Upper lobe of left lung (tissue), 6 donors: ENCODE measurements around the gene STK4. TPM values are rescaled to one million over a fixed set of nuclear protein-coding genes. Genes with fewer than 3 reads are reported as not detected.

Source experiments
- ATAC-seq, 2 donors: fragments of 200-7000 bp; cut with Tn5 transposase; one replicate each; pipeline ENCODE4 v1.9.1; 2022; ENCODE audit warnings: mild to moderate bottlenecking in 2 of 2, moderate library complexity in 2 of 2; ENCODE audit not compliant: low FRiP score in 2 of 2
- DNase-seq, 2 donors: peaks; one replicate each; pipeline ENCODE4 v3.0.0-alpha.2; 2019 to 2020
- H3K27ac ChIP-seq, 4 donors: fragments of 200-600 bp; sonication (generic); one replicate each; pipeline ENCODE4 v1.5.1; 2016 to 2019
- H3K27me3 ChIP-seq, 4 donors: fragments of 200-600 bp; sonication (generic); one replicate each; pipeline ENCODE4 v1.5.1; 2017 to 2019
- H3K36me3 ChIP-seq, 4 donors: fragments of 200-600 bp; sonication (generic); one replicate each; pipeline ENCODE4 v1.5.1; 2016 to 2019
- H3K4me1 ChIP-seq, 4 donors: fragments of 200-600 bp; sonication (generic); one replicate each; pipeline ENCODE4 v1.5.1; 2018 to 2019
- H3K4me3 ChIP-seq, 4 donors: fragments of 200-600 bp; sonication (generic); one replicate each; pipeline ENCODE4 v1.5.1; 2017 to 2019; ENCODE audit warnings: mild to moderate bottlenecking in 2 of 4, moderate library complexity in 1 of 4
- H3K9me3 ChIP-seq, 4 donors: fragments of 200-600 bp; sonication (generic); one replicate each; pipeline ENCODE4 v1.5.1; 2018 to 2019
- CTCF ChIP-seq, 6 experiments: fragments of 450-650 bp in 4 of 6; fragments of 200-600 bp in 2 of 6; sonication (generic) in 2 of 6; IDR thresholded peaks; one replicate each; pipeline ENCODE4 v1.5.1; 2016 to 2019; ENCODE audit warnings: antibody characterized with exemption in 6 of 6
- EP300 ChIP-seq, 4 donors: sonication (generic); formaldehyde crosslinking; IDR thresholded peaks; one replicate each; pipeline ENCODE4 v1.5.1; 2017; ENCODE audit warnings: antibody characterized with exemption in 4 of 4, control low read depth in 2 of 4
- POLR2A ChIP-seq, 4 donors: fragments of 450-650 bp; IDR thresholded peaks; one replicate each; pipeline ENCODE4 v1.5.1; 2016 to 2017; ENCODE audit warnings: antibody characterized with exemption in 4 of 4, mild to moderate bottlenecking in 2 of 4
- POLR2AphosphoS5 ChIP-seq, 2 donors: sonication (generic); formaldehyde crosslinking; IDR thresholded peaks; one replicate each; pipeline ENCODE4 v1.5.1; 2017; ENCODE audit warnings: antibody characterized with exemption in 2 of 2
- WGBS, 2 donors: methylation state at CpG; one replicate each; pipeline ENCODE4 v1.1.5; 2017 to 2018; 5-methylcytosine and 5-hydroxymethylcytosine counted together
- total RNA-seq, 6 donors: library from RNA; depleted of rRNA in 4 of 6; stranded (reverse); fragments of >200 nt in 4 of 6; gene quantifications; one replicate each; pipeline versions ENCODE4 v1.1.0 to v1.2.1, GENCODE V29; 2016 to 2021
- donor health status: DM: no; HTN: no; CAD: no; lungs with moderate emphysema.
- donor health status: DM: no; HTN: yes; CAD: no; lungs with severe emphysema.

Gene STK4
- total RNA-seq, 6 donors from 2014 or later = 31.0 to 76.1 (median 44.1) TPM

- Histone ChIP-seq H3K27ac (peak within 1 kb of the TSS; percentile 76 to 85 (median 84)), H3K27me3 (no peaks in the 10 kb centered on the region), H3K36me3 (peaks cover 0 to 14% (median 10%) of the 10 kb centered on the region in 4 donors), H3K4me1 (peaks cover 14 to 20% (median 15%) of the 10 kb centered on the region in 4 donors), H3K4me3 (peak within 1 kb of the TSS; percentile 71 to 94 (median 76)), H3K9me3 (no peaks in the 10 kb centered on the region)
- WGBS, 2 donors = 0% methylated on average over 25 to 26 of the region's 60 CpGs
- ATAC-seq = peak; percentile 95 to 99
- peak; percentile 98 to 99 for DNase-seq
- peak; percentile 70 to 91 for TF ChIP-seq POLR2AphosphoS5 (IDR thresholded peaks at IDR 0.05)
- TF ChIP-seq POLR2A (IDR thresholded peaks at IDR 0.05) = peak in 2 of 4 donors; percentile 83 to 84
- TF ChIP-seq CTCF (IDR thresholded peaks at IDR 0.05) = peak in 2 of 6 experiments; percentile 11 to 36
- TF ChIP-seq EP300 (IDR thresholded peaks at IDR 0.05) = no peak
Measured at GRCh38 chr20:44960103-44960852, 6.0 kb upstream of the STK4 start, which contains the start of gene TOMM34. Gene TOMM34 (minus strand): TSS chr20:44960397. CDS start chr20:44960333, 64 bp downstream.

- 66% methylated on average over 4 of the region's 4 CpGs for WGBS, 2 donors
- TF ChIP-seq POLR2AphosphoS5 (IDR thresholded peaks at IDR 0.05) (no peak), POLR2A (IDR thresholded peaks at IDR 0.05) (no peak), CTCF (IDR thresholded peaks at IDR 0.05) (no peak), EP300 (IDR thresholded peaks at IDR 0.05) (no peak)
- no peaks in the 10 kb centered on the region for H3K27me3 ChIP-seq
- ATAC-seq (no peak), DNase-seq (no peak)
- no peak overlapping the region for H3K4me3 ChIP-seq
- H3K27ac ChIP-seq = no peak overlapping the region
- peaks cover 0 to 4% (median 1%) of the 10 kb centered on the region in 4 donors for H3K36me3 ChIP-seq
- peaks cover 14 to 25% (median 18%) of the 10 kb centered on the region in 4 donors for H3K4me1 ChIP-seq
- no peaks in the 10 kb centered on the region for H3K9me3 ChIP-seq
Measured at GRCh38 chr20:44961011-44961869, 5.1 kb upstream of the STK4 start.

GRCh38 chr20:44961870-44962267, 4.4 kb upstream of the STK4 start:
- TF ChIP-seq POLR2A (IDR thresholded peaks at IDR 0.05) (no peak), EP300 (IDR thresholded peaks at IDR 0.05) (no peak), POLR2AphosphoS5 (IDR thresholded peaks at IDR 0.05) (no peak), CTCF (IDR thresholded peaks at IDR 0.05) (no peak)
- H3K36me3 ChIP-seq = no peaks in the 10 kb centered on the region
- no peaks in the 10 kb centered on the region for H3K27me3 ChIP-seq
- H3K27ac ChIP-seq = no peak overlapping the region
- WGBS, 2 donors = 82 to 92% methylated on average over 3 of the region's 3 CpGs
- no peak overlapping the region for H3K4me3 ChIP-seq
- DNase-seq = no peak
- H3K4me1 ChIP-seq = peaks cover 16 to 26% (median 18%) of the 10 kb centered on the region in 4 donors
- H3K9me3 ChIP-seq = no peaks in the 10 kb centered on the region
- ATAC-seq = no peak

GRCh38 chr20:44962483-44962882, 3.8 kb upstream of the STK4 start:
- H3K4me3 ChIP-seq = no peak overlapping the region
- no peaks in the 10 kb centered on the region for H3K27me3 ChIP-seq
- ATAC-seq (no peak), DNase-seq (no peak)
- WGBS, 2 donors = 93 to 96% methylated on average over 3 of the region's 3 CpGs
- H3K36me3 ChIP-seq = no peaks in the 10 kb centered on the region
- H3K9me3 ChIP-seq = no peaks in the 10 kb centered on the region
- peaks cover 22 to 32% (median 23%) of the 10 kb centered on the region in 4 donors for H3K4me1 ChIP-seq
- no peak for TF ChIP-seq EP300 (IDR thresholded peaks at IDR 0.05)
- TF ChIP-seq POLR2A (IDR thresholded peaks at IDR 0.05) = no peak
- no peak for TF ChIP-seq CTCF (IDR thresholded peaks at IDR 0.05)
- no peak for TF ChIP-seq POLR2AphosphoS5 (IDR thresholded peaks at IDR 0.05)
- no peak overlapping the region for H3K27ac ChIP-seq
